CD4-positive, alpha-beta T cell treated with Interleukin-4 for 4 hours (primary cell): ENCODE measurements around the gene CCDC93.
A peak's percentile ranks its signal among the peaks of the same experiment; 100 is the strongest.

Source experiments
- DNase-seq: peaks from one replicate; pipeline ENCODE4 v3.0.0-alpha.2; 2020

The CCDC93 gene

GRCh38 chr2:118013724-118014491 is at the start of gene CCDC93:
CCDC93 (minus strand) TSS chr2:118014070; CDS start chr2:118013995, 75 bp downstream.
- DNase-seq = peak; percentile 82

GRCh38 chr2:118062669-118063068 is 48.8 kb upstream of the CCDC93 start:
- no peak for DNase-seq

- no peak for DNase-seq
These were observed 48.2 kb upstream of the CCDC93 start for GRCh38 chr2:118062048-118062447.

- DNase-seq = no peak
These were observed 47.5 kb upstream of the CCDC93 start for GRCh38 chr2:118061135-118061955.

GRCh38 chr2:118059919-118060478 is 46.1 kb upstream of the CCDC93 start:
- no peak for DNase-seq

GRCh38 chr2:118058951-118059350 is 45.1 kb upstream of the CCDC93 start:
- DNase-seq = no peak

GRCh38 chr2:118056801-118057200 is 42.9 kb upstream of the CCDC93 start:
- DNase-seq = no peak

GRCh38 chr2:118056165-118056534 is 42.3 kb upstream of the CCDC93 start:
- peak; percentile 7 for DNase-seq

GRCh38 chr2:118055512-118056164 is 41.8 kb upstream of the CCDC93 start:
- no peak for DNase-seq

- no peak for DNase-seq
These were observed 40.5 kb upstream of the CCDC93 start for GRCh38 chr2:118054213-118055008.

GRCh38 chr2:118053681-118054080 is 39.8 kb upstream of the CCDC93 start:
- DNase-seq = no peak

- DNase-seq = no peak
These were observed 38.6 kb upstream of the CCDC93 start for GRCh38 chr2:118052474-118052873.

GRCh38 chr2:118051826-118052358 is 38.0 kb upstream of the CCDC93 start:
- DNase-seq = no peak

- no peak for DNase-seq
These were observed 37.1 kb upstream of the CCDC93 start for GRCh38 chr2:118050974-118051373.

- DNase-seq = no peak
These were observed 36.5 kb upstream of the CCDC93 start for GRCh38 chr2:118050386-118050785.

- no peak for DNase-seq
These were observed 35.9 kb upstream of the CCDC93 start for GRCh38 chr2:118049816-118050140.

GRCh38 chr2:118049140-118049815 is 35.4 kb upstream of the CCDC93 start:
- no peak for DNase-seq

GRCh38 chr2:118048401-118048800 is 34.5 kb upstream of the CCDC93 start:
- DNase-seq = no peak

- no peak for DNase-seq
These were observed 33.5 kb upstream of the CCDC93 start for GRCh38 chr2:118047380-118047826.

- DNase-seq = peak; percentile 48
These were observed 32.9 kb upstream of the CCDC93 start for GRCh38 chr2:118046634-118047210.

GRCh38 chr2:118045286-118045685 is 31.4 kb upstream of the CCDC93 start:
- no peak for DNase-seq
